Keratinocyte (primary cell): ENCODE measurements around the gene FBXL22.

Source experiments
- EZH2 ChIP-seq: IDR thresholded peaks from one replicate; pipeline ENCODE4 v1.6.1; 2012; ENCODE audit warnings: inconsistent platforms, mild to moderate bottlenecking, low read length, moderate library complexity
- TF ChIP-seq, protein P1 (sequence below), 3 experiments: IDR thresholded peaks in 1 of 3; conservative IDR thresholded peaks in 1 of 3; optimal IDR thresholded peaks in 1 of 3; 2 replicates in 2 of 3; 3 replicates in 1 of 3; pipeline versions ENCODE3 to v1.5.1; 2011; ENCODE audit warnings: low read length in 3 of 3, mild to moderate bottlenecking in 3 of 3, moderate library complexity in 2 of 3, control low read depth in 1 of 3, inconsistent platforms in 1 of 3; ENCODE audit not compliant: insufficient read depth in 2 of 3; ENCODE audit errors: extremely low read depth in 1 of 3

DNA sequence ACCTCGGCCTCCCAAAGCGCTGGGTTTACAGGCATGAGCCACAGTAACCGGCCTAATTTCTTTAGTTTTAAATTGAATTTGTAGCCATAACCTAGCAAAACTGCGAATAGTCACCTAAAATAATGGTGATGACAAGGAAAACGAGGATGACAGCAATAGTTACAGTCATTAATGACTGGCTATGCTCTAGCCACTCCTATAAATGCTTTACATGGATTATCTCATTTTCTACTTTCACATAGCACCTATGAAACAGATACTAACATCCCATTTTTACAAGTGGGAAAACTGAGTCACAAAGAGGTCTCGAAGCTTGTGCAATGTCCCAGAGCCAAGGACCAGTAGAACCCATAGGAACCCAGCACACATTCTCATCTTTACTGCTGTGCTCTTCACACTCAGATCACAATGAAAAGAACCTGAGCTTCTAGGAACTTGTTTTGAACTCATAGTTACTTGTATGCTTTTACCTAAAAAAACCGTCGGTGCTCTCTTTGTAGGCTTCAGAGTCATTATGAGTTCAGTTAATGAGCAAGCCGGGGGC lies 39.4 kb downstream of the FBXL22 start:
- TF ChIP-seq EZH2: no peak
- TF ChIP-seq, protein P1, sequence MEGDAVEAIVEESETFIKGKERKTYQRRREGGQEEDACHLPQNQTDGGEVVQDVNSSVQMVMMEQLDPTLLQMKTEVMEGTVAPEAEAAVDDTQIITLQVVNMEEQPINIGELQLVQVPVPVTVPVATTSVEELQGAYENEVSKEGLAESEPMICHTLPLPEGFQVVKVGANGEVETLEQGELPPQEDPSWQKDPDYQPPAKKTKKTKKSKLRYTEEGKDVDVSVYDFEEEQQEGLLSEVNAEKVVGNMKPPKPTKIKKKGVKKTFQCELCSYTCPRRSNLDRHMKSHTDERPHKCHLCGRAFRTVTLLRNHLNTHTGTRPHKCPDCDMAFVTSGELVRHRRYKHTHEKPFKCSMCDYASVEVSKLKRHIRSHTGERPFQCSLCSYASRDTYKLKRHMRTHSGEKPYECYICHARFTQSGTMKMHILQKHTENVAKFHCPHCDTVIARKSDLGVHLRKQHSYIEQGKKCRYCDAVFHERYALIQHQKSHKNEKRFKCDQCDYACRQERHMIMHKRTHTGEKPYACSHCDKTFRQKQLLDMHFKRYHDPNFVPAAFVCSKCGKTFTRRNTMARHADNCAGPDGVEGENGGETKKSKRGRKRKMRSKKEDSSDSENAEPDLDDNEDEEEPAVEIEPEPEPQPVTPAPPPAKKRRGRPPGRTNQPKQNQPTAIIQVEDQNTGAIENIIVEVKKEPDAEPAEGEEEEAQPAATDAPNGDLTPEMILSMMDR (optimal IDR thresholded peaks at IDR 0.05 in 1 of 3, IDR thresholded peaks at IDR 0.05 in 1 of 3, conservative IDR thresholded peaks at IDR 0.05 in 1 of 3; ENCODE audit: extremely low read depth in 1 of 3, insufficient read depth in 2 of 3, low read length in 3 of 3): no peak
